ENCODE measurements around the gene TIMM22.

DNA sequence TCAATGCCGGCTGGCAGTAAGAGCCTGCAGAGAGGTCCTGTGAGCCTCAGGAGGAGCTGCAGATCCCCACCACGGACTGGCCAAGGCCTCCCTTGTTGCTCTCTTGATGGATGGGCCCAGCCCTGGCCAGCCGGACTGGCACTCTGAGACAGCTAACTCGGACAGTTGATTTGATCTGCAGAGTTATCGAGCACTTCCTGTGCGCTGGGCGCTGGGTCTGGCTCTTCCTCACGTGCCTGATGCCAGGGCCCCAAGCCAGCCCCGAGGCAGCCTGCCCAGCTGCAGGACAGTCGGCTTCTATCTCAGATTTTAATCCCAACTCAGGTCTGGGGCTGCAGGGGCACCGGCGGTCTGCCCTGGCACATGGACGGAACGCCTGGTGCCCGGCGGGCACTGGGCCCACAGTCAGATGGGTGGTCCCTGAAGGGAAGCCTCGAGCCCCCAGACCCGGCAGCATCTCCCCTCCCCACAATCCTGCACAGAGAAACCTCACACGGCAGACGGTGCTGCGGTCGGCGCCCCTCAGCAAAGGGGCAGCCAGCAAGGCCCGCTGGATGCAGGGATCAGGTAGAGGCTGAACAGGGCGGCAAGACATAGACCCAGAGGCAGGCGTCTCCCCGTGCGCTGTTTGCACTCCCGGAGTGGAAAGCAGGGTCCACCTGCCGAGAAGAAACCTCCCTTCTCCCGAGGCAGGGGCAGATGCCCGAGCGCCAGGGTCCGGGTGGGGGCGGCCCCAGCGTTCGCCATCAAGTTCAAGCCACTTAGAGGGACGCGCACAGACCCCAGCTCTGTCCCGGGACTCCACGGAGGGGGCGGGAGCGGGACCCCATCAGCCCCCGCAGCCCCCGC, 34.0 kb downstream of the TIMM22 start:
- no peak for TF ChIP-seq POLR2A (IDR thresholded peaks at IDR 0.05)
- TF ChIP-seq, protein P1, sequence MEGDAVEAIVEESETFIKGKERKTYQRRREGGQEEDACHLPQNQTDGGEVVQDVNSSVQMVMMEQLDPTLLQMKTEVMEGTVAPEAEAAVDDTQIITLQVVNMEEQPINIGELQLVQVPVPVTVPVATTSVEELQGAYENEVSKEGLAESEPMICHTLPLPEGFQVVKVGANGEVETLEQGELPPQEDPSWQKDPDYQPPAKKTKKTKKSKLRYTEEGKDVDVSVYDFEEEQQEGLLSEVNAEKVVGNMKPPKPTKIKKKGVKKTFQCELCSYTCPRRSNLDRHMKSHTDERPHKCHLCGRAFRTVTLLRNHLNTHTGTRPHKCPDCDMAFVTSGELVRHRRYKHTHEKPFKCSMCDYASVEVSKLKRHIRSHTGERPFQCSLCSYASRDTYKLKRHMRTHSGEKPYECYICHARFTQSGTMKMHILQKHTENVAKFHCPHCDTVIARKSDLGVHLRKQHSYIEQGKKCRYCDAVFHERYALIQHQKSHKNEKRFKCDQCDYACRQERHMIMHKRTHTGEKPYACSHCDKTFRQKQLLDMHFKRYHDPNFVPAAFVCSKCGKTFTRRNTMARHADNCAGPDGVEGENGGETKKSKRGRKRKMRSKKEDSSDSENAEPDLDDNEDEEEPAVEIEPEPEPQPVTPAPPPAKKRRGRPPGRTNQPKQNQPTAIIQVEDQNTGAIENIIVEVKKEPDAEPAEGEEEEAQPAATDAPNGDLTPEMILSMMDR (IDR thresholded peaks at IDR 0.05 in 4 of 5, conservative IDR thresholded peaks at IDR 0.05 in 1 of 5): no peak

Measured in gastrocnemius medialis (tissue), 4 donors.